GM23248 (cell line): Measurements from ENCODE around the gene PDCL3.

Experiments used
- EZH2 ChIP-seq: fragments of 200-600 bp; sonication (generic); IDR thresholded peaks from 2 replicates; pipeline ENCODE4 v1.6.1; 2018; ENCODE audit warnings: antibody characterized with exemption, mild to moderate bottlenecking; ENCODE audit not compliant: insufficient read depth, poor library complexity, severe bottlenecking
- EZH2phosphoT487 ChIP-seq: fragments of 200-600 bp; sonication (generic); IDR thresholded peaks from 2 replicates; pipeline ENCODE4 v1.6.1; 2018; ENCODE audit warnings: antibody characterized with exemption, moderate library complexity, mild to moderate bottlenecking, low read depth; ENCODE audit not compliant: insufficient read depth

DNA sequence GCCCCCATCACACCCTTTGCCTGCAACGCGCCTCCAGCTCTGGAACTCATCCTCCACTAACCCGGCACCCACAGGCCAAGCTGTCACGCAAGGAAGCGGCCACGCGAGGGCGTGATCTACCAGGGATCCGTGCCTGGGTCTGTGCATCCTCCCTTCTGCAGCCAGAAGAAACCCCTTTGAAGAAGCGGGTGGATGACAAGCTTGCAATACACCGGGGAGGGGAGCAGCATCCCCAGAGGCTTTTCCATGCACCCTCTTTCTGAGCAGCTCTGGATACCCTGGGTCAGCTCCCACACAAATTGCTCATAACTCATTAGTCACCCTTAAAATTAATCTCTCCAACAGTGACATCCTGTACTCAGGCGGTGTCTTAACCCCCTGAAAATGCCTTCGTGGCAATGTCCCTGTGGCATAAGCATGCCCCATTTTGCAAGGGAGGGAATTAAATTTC lies 47.6 kb downstream of the PDCL3 start:
- no peak for TF ChIP-seq EZH2phosphoT487
- TF ChIP-seq EZH2: no peak
